ENCODE results near the gene PCDHGA10.
"Not testable (repeated sequence)": the region's sequence is repeated elsewhere in the genome, so short reads cannot be mapped to it uniquely, and the experiment has no call there.

Gene PCDHGA10

GRCh38 chr5:141412854-141413539 lies at the start of gene PCDHGA10:
PCDHGA10 (plus strand) TSS chr5:141412987; CDS start chr5:141413176, 189 bp downstream.
- DNase-seq (ENCODE audit: low read depth in 2 of 2): peak in 1 of 2 experiments; percentile 50

DNA sequence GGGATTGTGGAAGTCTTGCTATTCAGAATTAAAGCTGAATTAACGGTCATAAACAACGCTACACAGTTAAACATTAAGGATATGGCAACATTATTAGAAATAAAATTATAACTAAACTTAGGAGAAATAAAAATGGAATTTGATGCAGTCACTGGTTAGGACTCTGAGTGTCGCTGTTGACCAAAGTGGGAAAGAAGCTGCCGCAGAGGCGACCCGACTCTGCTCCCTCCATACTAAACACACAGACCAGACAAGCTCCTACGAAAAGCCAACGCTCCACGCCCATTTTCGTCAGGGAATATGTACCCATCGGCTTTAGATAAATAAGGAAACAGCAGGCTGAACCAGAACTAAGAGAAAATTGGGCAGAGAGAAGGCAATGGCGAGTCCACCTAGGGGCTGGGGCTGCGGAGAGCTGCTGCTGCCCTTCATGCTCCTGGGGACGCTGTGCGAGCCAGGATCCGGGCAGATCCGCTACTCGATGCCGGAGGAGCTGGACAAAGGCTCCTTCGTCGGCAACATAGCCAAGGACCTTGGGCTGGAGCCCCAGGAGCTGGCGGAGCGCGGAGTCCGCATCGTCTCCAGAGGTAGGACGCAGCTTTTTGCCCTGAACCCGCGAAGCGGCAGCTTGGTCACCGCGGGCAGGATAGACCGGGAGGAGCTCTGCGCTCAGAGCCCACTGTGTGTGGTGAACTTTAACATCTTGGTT lies 48.7 kb upstream of the PCDHGA10 start, which contains the start of gene PCDHGA5:
PCDHGA5 (plus strand) TSS at position 211 of the 709 bp plus-strand sequence; CDS start at position 380, 169 bp downstream.
- DNase-seq (ENCODE audit: low read depth in 2 of 2): no peak

DNA sequence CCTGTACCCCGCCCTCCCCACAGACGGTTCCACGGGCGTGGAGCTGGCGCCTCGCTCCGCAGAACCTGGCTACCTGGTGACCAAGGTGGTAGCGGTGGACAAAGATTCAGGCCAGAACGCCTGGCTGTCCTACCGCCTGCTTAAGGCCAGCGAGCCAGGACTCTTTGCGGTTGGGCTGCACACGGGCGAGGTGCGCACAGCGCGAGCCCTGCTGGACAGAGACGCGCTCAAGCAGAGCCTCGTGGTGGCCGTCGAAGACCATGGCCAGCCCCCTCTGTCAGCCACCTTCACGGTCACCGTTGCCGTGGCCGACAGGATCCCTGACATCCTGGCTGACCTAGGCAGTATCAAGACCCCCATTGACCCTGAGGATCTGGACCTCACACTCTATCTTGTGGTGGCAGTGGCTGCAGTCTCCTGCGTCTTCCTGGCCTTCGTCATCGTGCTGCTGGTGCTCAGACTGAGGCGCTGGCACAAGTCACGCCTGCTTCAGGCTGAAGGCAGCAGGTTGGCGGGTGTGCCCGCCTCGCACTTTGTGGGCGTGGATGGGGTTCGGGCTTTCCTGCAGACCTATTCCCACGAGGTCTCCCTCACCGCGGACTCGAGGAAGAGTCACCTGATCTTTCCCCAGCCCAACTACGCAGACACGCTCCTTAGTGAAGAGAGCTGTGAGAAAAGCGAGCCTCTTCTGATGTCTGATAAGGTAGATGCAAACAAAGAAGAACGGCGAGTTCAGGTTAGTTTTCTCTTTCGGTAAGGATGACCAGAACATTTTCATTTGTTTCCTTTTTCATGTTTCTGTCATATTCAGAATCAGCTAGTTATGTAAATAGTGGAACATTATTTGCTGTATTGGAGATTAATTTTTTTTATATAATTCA lies 46.5 kb upstream of the PCDHGA10 start:
- DNase-seq (ENCODE audit: low read depth in 2 of 2): no peak

DNA sequence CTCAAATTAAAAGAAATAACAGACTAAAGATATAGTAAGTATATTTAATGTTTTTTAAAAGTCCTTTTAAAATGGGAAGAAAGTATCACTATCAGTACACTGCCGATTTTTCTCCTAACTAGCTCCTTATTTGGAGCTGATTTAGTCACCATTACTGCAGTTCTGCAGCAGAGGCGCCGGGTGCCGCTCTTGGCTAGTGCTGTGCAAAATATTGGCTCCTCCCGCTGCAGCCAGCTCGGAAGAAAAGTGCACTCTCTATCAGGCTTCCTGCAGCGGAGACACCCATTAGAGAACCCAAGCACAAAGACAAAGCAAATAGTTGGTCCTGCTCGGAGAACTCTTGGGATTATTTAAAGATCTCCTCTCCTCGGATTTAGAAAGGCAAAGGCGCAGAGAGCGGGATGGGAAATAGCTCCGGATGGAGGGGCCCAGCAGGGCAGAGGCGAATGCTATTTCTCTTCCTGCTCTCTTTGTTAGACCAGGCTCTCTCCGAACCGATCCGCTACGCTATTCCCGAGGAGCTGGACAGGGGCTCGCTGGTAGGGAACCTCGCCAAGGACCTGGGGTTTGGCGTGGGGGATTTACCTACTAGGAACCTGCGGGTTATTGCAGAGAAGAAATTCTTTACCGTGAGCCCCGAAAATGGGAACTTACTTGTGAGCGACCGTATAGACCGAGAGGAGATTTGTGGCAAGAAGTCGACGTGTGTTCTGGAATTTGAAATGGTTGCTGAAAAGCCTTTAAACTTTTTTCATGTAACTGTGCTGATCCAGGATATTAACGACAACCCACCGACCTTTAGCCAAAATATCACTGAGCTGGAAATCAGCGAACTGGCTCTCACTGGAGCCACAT lies 42.6 kb upstream of the PCDHGA10 start, which contains the start of gene PCDHGB3:
PCDHGB3 (plus strand) TSS at position 249 of the 855 bp plus-strand sequence; CDS start at position 402, 153 bp downstream.
- no peak for DNase-seq (ENCODE audit: low read depth in 2 of 2)

GRCh38 chr5:141371572-141372475 lies 41.0 kb upstream of the PCDHGA10 start:
- no peak for DNase-seq (ENCODE audit: low read depth in 2 of 2)

DNA sequence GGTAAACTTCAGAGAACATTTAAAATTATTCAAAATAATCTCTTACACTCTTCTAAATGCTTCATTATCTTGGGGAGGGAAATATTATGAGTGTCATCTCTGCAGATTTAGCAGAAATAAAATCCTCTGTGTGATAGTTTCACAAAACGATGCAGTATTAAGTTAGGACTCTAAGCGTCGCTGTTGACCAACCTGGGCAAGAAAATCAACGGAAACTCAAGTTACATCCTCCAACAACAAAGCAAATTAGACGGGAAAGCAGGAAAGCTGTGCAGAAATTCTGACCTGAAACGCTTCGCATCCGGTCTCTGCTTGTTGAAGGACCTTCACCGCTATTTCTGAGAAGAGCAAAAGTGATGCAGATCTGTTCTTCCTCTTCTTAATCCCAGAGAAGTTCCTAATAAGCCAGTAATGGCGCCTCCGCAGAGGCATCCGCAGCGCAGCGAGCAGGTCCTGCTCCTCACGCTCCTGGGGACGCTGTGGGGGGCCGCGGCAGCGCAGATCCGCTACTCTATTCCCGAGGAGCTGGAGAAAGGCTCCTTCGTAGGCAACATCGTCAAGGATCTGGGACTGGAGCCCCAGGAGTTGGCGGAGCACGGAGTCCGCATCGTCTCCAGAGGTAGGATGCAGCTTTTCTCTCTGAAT lies 39.0 kb upstream of the PCDHGA10 start, which contains the start of gene PCDHGA6:
PCDHGA6 (plus strand) TSS at position 219 of the 645 bp plus-strand sequence; CDS start at position 412, 193 bp downstream.
- no peak for DNase-seq (ENCODE audit: low read depth in 2 of 2)

DNA sequence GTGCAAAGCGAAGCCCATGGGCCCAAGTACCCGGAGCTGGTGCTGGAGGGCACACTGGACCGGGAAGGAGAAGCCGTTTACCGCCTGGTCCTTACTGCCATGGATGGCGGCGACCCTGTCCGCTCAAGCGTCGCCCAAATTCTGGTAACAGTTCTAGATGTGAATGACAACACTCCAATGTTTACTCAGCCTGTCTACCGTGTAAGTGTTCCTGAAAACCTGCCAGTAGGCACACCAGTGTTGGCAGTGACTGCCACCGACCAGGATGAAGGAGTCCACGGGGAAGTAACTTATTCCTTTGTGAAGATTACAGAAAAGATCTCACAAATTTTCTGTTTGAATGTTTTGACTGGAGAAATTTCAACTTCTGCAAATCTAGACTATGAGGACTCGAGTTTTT lies 38.2 kb upstream of the PCDHGA10 start:
- no peak for DNase-seq (ENCODE audit: low read depth in 2 of 2)

DNA sequence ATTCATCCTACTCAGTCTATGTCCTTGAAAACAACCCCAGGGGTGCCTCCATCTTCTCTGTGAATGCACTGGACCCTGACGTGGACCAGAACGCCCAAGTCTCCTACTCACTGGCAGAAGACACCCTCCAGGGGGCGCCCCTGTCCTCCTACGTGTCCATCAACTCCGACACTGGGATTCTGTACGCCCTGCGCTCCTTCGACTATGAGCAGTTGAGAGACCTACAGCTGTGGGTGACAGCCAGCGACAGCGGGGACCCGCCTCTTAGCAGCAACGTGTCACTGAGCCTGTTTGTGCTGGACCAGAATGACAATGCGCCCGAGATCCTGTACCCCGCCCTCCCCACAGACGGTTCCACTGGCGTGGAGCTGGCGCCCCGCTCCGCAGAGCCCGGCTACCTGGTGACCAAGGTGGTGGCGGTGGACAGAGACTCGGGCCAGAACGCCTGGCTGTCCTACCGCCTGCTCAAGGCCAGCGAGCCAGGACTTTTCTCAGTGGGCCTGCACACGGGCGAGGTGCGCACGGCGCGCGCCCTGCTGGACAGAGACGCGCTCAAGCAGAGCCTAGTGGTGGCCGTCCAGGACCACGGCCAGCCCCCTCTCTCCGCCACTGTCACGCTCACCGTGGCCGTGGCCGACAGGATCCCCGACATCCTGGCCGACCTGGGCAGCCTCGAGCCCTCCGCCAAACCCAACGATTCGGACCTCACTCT lies 37.2 kb upstream of the PCDHGA10 start:
- DNase-seq (ENCODE audit: low read depth in 2 of 2): not testable (repeated sequence)

- DNase-seq (ENCODE audit: low read depth in 2 of 2): no peak
Observed at GRCh38 chr5:141382469-141383294, 30.1 kb upstream of the PCDHGA10 start, which contains the start of gene PCDHGA7. PCDHGA7 (plus strand) TSS chr5:141382742; CDS start chr5:141382900, 158 bp downstream.

DNA sequence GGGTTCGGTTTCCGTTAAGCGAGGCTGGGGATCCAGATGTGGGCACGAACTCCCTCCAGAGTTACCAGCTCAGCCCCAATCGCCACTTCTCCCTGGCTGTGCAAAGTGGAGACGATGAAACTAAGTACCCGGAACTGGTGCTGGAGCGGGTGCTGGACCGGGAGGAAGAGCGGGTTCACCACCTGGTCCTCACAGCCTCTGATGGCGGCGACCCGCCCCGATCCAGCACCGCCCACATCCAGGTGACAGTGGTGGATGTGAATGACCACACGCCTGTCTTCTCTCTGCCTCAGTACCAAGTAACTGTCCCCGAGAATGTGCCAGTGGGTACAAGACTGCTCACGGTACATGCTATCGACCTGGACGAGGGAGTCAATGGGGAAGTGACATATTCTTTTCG lies 29.4 kb upstream of the PCDHGA10 start:
- no peak for DNase-seq (ENCODE audit: low read depth in 2 of 2)

- no peak for DNase-seq (ENCODE audit: low read depth in 2 of 2)
Observed at GRCh38 chr5:141384471-141385267, 28.1 kb upstream of the PCDHGA10 start.

GRCh38 chr5:141387557-141388311 lies 25.1 kb upstream of the PCDHGA10 start, which contains the start of gene PCDHGB4:
PCDHGB4 (plus strand) TSS chr5:141387698; CDS start chr5:141387885, 187 bp downstream.
- DNase-seq (ENCODE audit: low read depth in 2 of 2): not testable (repeated sequence)

DNA sequence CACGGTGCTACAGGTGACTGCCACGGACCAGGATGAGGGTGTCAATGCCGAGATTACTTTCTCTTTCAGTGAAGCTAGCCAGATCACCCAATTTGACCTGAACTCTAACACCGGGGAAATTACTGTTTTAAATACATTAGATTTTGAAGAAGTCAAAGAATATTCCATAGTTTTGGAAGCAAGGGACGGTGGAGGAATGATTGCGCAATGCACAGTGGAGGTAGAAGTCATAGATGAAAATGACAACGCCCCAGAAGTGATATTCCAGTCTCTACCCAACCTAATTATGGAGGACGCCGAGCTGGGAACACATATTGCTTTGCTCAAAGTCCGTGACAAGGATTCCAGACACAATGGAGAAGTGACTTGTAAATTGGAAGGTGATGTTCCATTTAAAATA lies 24.1 kb upstream of the PCDHGA10 start:
- no peak for DNase-seq (ENCODE audit: low read depth in 2 of 2)

DNA sequence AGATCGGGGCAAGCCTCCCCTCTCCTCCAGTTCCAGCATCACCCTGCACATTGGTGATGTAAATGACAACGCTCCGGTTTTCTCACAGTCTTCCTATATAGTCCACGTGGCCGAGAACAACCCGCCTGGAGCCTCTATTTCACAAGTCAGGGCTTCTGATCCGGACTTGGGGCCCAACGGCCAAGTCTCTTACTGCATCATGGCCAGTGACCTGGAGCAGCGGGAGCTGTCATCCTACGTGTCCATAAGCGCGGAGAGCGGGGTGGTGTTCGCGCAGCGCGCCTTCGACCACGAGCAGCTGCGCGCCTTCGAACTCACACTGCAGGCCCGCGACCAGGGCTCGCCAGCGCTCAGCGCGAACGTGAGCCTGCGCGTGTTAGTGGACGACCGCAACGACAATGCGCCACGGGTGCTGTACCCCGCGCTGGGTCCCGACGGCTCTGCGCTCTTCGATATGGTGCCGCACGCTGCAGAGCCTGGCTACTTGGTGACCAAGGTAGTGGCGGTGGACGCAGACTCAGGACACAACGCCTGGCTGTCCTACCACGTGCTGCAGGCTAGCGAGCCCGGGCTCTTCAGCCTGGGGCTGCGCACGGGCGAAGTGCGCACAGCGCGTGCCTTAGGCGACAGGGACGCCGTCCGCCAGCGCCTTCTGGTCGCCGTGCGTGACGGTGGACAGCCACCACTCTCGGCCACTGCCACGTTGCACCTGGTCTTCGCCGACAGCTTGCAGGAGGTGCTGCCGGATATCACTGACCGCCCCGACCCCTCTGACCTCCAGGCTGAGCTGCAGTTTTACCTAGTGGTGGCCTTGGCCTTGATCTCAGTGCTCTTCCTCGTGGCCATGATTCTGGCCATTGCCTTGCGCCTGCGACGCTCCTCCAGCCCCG lies 23.4 kb upstream of the PCDHGA10 start:
- DNase-seq (ENCODE audit: low read depth in 2 of 2): no peak
